Pancreas (tissue), 10 donors: ENCODE data around the gene CST3. TPM values are rescaled to one million over a fixed set of nuclear protein-coding genes. Genes with fewer than 3 reads are reported as not detected.
A peak's percentile ranks its signal among the peaks of the same experiment; 100 is the strongest.

Experiments
- ATAC-seq, 4 donors: fragments of 200-7000 bp; cut with Tn5 transposase; one replicate each; pipeline versions ENCODE4 v1.8.0 to v1.9.1; 2020; ENCODE audit warnings: mild to moderate bottlenecking in 4 of 4, moderate library complexity in 4 of 4
- DNase-seq, 6 donors: peaks; one replicate each; pipeline ENCODE4 v3.0.0-alpha.2; 2020
- FAIRE-seq: peaks from 2 replicates; lab custom pipeline; 2012; peaks lifted over from hg19 to GRCh38; lab: Jason Lieb, UNC
- H3K27ac ChIP-seq, 4 donors: fragments of 200-600 bp; sonication (generic); 1 replicate in 3 of 4; 2 replicates in 1 of 4; pipeline versions ENCODE4 v1.5.0 to v1.8.0; 2020
- H3K27me3 ChIP-seq, 4 donors: fragments of 200-600 bp; one replicate each; pipeline ENCODE4 v1.8.0; 2021
- H3K36me3 ChIP-seq, 3 donors: fragments of 200-600 bp; sonication (generic) in 1 of 3; one replicate each; pipeline versions ENCODE4 v1.5.0 to v1.8.0; 2020 to 2021
- H3K4me1 ChIP-seq, 3 donors: fragments of 200-600 bp; one replicate each; pipeline ENCODE4 v1.8.0; 2021
- H3K4me3 ChIP-seq, 4 donors: fragments of 200-600 bp; sonication (generic) in 2 of 4; one replicate each; pipeline versions ENCODE4 v1.5.0 to v1.8.0; 2020 to 2021
- H3K9me3 ChIP-seq, 4 donors: fragments of 200-600 bp; one replicate each; pipeline ENCODE4 v1.8.0; 2021
- CTCF ChIP-seq, 4 donors: fragments of 200-600 bp; sonication (generic) in 3 of 4; IDR thresholded peaks; one replicate each; pipeline versions ENCODE4 v1.5.0 to v1.8.0; 2021; ENCODE audit warnings: antibody characterized with exemption in 4 of 4
- WGBS, 2 donors: extraction: QIAGEN DNeasy Blood & Tissue Kit; methylation state at CpG; one replicate each; pipeline ENCODE4 v1.1.7; 2013; 5-methylcytosine and 5-hydroxymethylcytosine counted together
- intact Hi-C, 3 donors: fragments of 100-400 bp; cut with DNase I; formaldehyde crosslinking; loops; one replicate each; pipeline versions ENCODE4 v1.11.1 to v1.14.2; 2022
- polyA plus RNA-seq, 2 donors: library from polyadenylated mRNA; stranded (reverse); fragments of 200-250 nt; gene quantifications; one replicate each; pipeline ENCODE4 v1.2.3, GENCODE V29; 2013
- total RNA-seq, 6 donors: library from RNA; stranded (reverse); fragmentation: NEBNext Ultra II Directional in 4 of 6; extraction: Animal tissue kit (Norgen Biotek cat#: 25700) in 4 of 6; gene quantifications; one replicate each; pipeline versions ENCODE4 v1.2.1 to v1.2.4, GENCODE V29; 2021 to 2023
- donor health status: healthy with polysubstance abuse.
- donor health status: DM: no; HTN: no; CAD: no; lungs with moderate emphysema.
- donor health status: DM: no; HTN: no; CAD: no.
- donor health status: control.
- donor health status: control.
- donor health status: Bipolar disorder and iron deficiency.
- donor health status: DM: yes; HTN: yes; CAD: no.
- donor health status: DM: no; HTN: no; CAD: no.
- donor health status: DM: no; HTN: no; CAD: no.
- donor health status: DM: yes; HTN: yes; CAD: no.

Gene CST3
- total and polyA plus RNA-seq, 8 donors: 201 to 445 (median 264) TPM

GRCh38 chr20:23651117-23651516 lies 13.4 kb upstream of the CST3 start:
- no peak overlapping the region for H3K27ac ChIP-seq
- no peaks in the 10 kb centered on the region for H3K9me3 ChIP-seq
- no peaks in the 10 kb centered on the region for H3K4me1 ChIP-seq
- no peaks in the 10 kb centered on the region for H3K36me3 ChIP-seq
- no peaks in the 10 kb centered on the region for H3K27me3 ChIP-seq
- no peak for TF ChIP-seq CTCF (IDR thresholded peaks at IDR 0.05)
- FAIRE-seq (no peak), ATAC-seq (no peak), DNase-seq (no peak)
- intact Hi-C loops: no loop called here
- 86 to 87% methylated on average over 2 of the region's 2 CpGs for WGBS, 2 donors
- H3K4me3 ChIP-seq: no peak overlapping the region

DNA sequence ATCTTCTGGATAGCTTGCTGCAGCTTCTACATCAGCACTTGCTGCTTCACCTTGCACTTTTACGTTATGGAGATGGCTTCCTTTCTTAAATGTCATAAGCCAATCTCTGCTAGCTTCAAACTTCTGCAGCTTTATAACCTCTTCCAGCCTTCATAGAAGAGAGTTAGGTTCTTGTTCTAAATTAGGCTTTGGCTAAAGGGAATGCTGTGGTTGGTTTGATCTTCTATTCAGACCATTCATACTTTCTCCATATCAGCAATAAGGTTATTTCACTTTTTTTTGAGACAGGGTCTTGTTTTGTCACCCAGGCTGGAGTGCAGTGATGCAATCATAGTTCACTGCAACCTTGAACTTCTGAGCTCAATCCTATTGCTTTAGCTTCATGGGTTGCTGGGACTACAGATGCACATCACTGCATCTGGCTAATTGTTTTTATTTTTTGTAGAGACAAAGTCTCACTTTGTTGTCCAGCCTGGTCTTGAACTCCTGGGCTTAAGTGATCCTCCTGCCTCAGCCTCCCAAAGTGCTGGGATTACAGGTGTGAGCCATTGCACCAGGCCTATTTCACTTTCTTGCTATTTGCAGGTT lies 12.2 kb upstream of the CST3 start:
- H3K27ac ChIP-seq: no peak overlapping the region
- H3K9me3 ChIP-seq: no peaks in the 10 kb centered on the region
- no peak for DNase-seq
- ATAC-seq: no peak
- WGBS, 2 donors: 62 to 92% methylated on average over 1 of the region's 1 CpG
- intact Hi-C loops: no loop called here
- TF ChIP-seq CTCF (IDR thresholded peaks at IDR 0.05): no peak
- no peaks in the 10 kb centered on the region for H3K36me3 ChIP-seq
- FAIRE-seq: no peak
- H3K27me3 ChIP-seq: no peaks in the 10 kb centered on the region
- H3K4me1 ChIP-seq: no peaks in the 10 kb centered on the region
- H3K4me3 ChIP-seq: no peak overlapping the region

- Histone ChIP-seq H3K27ac (no peak overlapping the region), H3K4me1 (no peaks in the 10 kb centered on the region), H3K27me3 (no peaks in the 10 kb centered on the region), H3K4me3 (no peak overlapping the region), H3K9me3 (no peaks in the 10 kb centered on the region), H3K36me3 (no peaks in the 10 kb centered on the region)
- TF ChIP-seq CTCF (IDR thresholded peaks at IDR 0.05): no peak
- 78 to 79% methylated on average over 2 of the region's 2 CpGs for WGBS, 2 donors
- FAIRE-seq (no peak), DNase-seq (no peak), ATAC-seq (no peak)
- intact Hi-C loops: no loop called here
These were observed 11.5 kb upstream of the CST3 start for GRCh38 chr20:23649242-23649641.

DNA sequence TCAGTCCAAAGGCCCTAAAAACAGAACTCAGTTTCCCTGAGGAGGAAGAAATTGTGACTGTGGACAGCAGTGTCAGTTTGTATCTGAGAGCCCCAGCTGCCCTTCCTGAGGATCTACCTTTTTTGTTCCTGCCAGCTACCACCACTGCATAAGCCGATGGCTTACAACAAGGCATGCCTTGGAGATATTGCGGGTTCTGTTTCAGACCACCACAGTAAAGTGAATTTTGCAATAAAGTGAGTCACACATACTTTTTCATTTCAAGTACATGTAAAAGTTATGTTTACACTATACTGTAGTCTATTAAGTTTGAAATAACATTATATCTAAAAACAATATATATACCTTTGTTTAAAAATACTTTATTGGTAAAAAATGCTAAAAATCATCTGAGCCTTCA lies 9.6 kb upstream of the CST3 start:
- Histone ChIP-seq H3K36me3 (no peaks in the 10 kb centered on the region), H3K4me1 (no peaks in the 10 kb centered on the region), H3K27ac (no peak overlapping the region), H3K4me3 (no peak overlapping the region), H3K9me3 (no peaks in the 10 kb centered on the region), H3K27me3 (no peaks in the 10 kb centered on the region)
- no peak for FAIRE-seq
- no peak for ATAC-seq
- intact Hi-C loops: no loop called here
- no peak for DNase-seq
- 89 to 96% methylated on average over 2 of the region's 2 CpGs for WGBS, 2 donors
- no peak for TF ChIP-seq CTCF (IDR thresholded peaks at IDR 0.05)

GRCh38 chr20:23646106-23646873 lies 8.5 kb upstream of the CST3 start:
- WGBS, 2 donors: 49 to 61% methylated on average over 4 of the region's 4 CpGs

More at GRCh38 chr20:23646106-23646873, 8.5 kb upstream of the CST3 start:
- FAIRE-seq (no peak), DNase-seq (no peak), ATAC-seq (peak in 2 of 4 donors; percentile 26 to 35)
- Histone ChIP-seq H3K27ac (no peak overlapping the region), H3K4me3 (no peak overlapping the region), H3K4me1 (no peaks in the 10 kb centered on the region), H3K9me3 (no peaks in the 10 kb centered on the region), H3K27me3 (no peaks in the 10 kb centered on the region), H3K36me3 (no peaks in the 10 kb centered on the region)
- no peak for TF ChIP-seq CTCF (IDR thresholded peaks at IDR 0.05)
- intact Hi-C loops: no loop called here
